Kidney epithelial cell (primary cell): Measurements from ENCODE around the gene PTGFR. TPM values are rescaled to one million over a fixed set of nuclear protein-coding genes. Genes with fewer than 3 reads are reported as not detected.

Source experiments
- DNase-seq: peaks from one replicate; pipeline ENCODE4 v3.0.0-alpha.2; 2010; ENCODE audit warnings: low read depth
- H3K27me3 ChIP-seq: 2 replicates; pipeline ENCODE4 v1.6.0; 2011; ENCODE audit warnings: low read length; ENCODE audit not compliant: control insufficient read depth, insufficient read depth
- H3K36me3 ChIP-seq: 2 replicates; pipeline ENCODE4 v1.5.1; 2011; ENCODE audit warnings: low read length; ENCODE audit not compliant: control insufficient read depth, insufficient read depth
- H3K4me3 ChIP-seq: 2 replicates; pipeline ENCODE4 v1.5.1; 2011; ENCODE audit warnings: low read depth, mild to moderate bottlenecking, control low read depth, low read length
- CTCF ChIP-seq: IDR thresholded peaks from 2 replicates; pipeline ENCODE4 v1.5.1; 2011; ENCODE audit warnings: mild to moderate bottlenecking, moderate library complexity, low read length, control low read depth, inconsistent platforms; ENCODE audit not compliant: insufficient read depth, poor library complexity, severe bottlenecking
- total RNA-seq: library from RNA; depleted of rRNA; stranded (reverse); fragments of >200 nt; gene quantifications from 2 replicates; pipeline ENCODE4 v1.2.3, GENCODE V29; 2015

Gene PTGFR
- total RNA-seq, 1 donor from 2014 or later = 0.38 TPM

- H3K36me3 ChIP-seq = no peaks in the 10 kb centered on the region
- no peak overlapping the region for H3K4me3 ChIP-seq
- TF ChIP-seq CTCF = no peak
- no peaks in the 10 kb centered on the region for H3K27me3 ChIP-seq
- no peak for DNase-seq
Measured at GRCh38 chr1:78483903-78484302, 6.9 kb upstream of the PTGFR start.

DNA sequence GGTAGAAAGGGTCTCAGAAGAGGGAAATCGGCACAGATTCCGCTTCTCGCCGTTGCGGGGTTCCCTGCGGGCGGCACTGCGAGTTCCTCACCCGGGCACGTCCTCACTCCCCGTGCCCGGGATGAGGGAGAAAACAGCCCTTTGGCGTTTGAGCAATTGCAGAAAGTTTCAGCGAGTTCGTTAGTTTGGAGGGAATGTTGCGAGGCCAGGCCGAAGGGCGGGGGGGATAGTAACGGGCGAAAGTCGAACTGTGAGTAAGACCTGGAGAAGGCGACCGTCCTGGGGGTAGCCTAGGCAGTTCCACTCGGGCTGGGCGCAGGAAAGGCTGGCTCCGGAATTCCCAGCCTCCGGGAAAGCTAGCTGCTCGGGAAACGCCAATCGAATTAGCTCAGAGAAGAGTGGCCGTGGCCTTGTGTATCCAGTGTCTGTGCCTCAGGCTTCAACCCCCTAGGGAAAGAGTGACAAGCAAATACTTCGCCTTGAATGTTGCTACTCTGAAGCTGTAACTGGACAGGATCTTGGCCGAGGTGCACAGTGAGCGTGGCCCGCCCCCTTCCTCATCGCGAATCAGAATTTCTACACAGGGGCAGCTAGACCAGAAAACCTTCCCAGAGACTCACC is 787 bp downstream of the PTGFR start:
- Histone ChIP-seq H3K4me3 (peak overlapping the region; percentile 45), H3K36me3 (no peaks in the 10 kb centered on the region), H3K27me3 (no peaks in the 10 kb centered on the region)
- TF ChIP-seq CTCF = no peak
- DNase-seq = peak; percentile 14

DNA sequence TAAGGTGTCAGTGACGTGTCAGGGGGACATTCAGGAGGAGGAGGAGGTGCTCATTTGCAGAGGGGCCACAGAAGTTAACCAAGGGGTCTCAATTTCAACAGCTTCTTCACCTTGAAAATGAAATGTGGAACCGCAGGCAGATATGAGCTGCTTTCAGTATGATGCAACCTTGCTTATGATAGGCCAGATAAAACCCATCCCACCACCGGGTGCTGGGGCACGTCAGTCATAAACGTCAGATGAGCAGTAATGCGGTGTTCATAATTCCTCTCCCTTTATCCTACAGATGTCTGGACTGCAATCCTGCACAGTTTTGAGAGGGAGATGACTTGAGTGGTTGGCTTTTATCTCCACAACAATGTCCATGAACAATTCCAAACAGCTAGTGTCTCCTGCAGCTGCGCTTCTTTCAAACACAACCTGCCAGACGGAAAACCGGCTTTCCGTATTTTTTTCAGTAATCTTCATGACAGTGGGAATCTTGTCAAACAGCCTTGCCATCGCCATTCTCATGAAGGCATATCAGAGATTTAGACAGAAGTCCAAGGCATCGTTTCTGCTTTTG is 1.7 kb downstream of the PTGFR start:
- no peak overlapping the region for H3K4me3 ChIP-seq
- H3K27me3 ChIP-seq = no peaks in the 10 kb centered on the region
- TF ChIP-seq CTCF = no peak
- DNase-seq = no peak
- no peaks in the 10 kb centered on the region for H3K36me3 ChIP-seq

DNA sequence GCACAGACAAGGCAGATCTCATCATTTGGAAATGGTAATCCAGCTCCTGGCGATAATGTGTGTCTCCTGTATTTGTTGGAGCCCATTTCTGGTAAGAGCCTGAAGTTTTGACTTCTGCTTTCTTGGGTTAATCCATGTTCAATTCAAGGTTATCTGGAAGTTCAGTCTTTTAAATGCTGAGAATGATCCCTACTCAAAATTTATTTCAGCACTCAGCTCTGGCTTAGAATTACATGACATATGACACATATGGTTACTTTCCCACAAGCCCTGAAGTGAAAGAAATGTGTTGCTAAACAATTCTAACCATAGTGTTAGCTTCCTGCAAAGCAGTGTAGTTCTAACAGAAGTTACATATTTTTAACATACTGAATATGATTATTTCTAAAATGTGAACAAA is 2.7 kb downstream of the PTGFR start:
- no peak for TF ChIP-seq CTCF
- no peak for DNase-seq
- Histone ChIP-seq H3K4me3 (no peak overlapping the region), H3K27me3 (no peaks in the 10 kb centered on the region), H3K36me3 (no peaks in the 10 kb centered on the region)

- no peak overlapping the region for H3K4me3 ChIP-seq
- DNase-seq = no peak
- H3K27me3 ChIP-seq = no peaks in the 10 kb centered on the region
- H3K36me3 ChIP-seq = no peaks in the 10 kb centered on the region
- TF ChIP-seq CTCF = no peak
Measured at GRCh38 chr1:78497201-78497600, 6.4 kb downstream of the PTGFR start.

DNA sequence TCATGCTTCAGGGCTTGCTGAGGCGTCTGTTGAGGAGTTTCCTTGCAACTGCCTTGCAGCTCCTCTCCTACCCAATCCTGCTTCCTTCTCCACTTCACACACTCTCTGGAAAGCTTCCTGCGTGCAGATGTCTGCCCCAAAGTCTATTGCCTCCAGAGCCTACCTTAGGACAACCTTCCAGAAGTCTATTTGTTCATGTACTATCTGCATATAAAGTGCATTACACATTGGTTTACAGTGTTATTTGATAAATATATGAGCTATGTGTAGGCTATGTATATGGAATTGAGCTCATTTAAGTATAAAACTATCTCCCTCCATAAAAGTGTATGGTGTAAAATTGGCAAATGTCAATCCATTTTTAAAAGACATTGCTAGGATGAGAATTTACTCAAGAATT is 9.8 kb downstream of the PTGFR start:
- no peak for TF ChIP-seq CTCF
- Histone ChIP-seq H3K27me3 (no peaks in the 10 kb centered on the region), H3K4me3 (no peak overlapping the region), H3K36me3 (no peaks in the 10 kb centered on the region)
- DNase-seq = no peak
